SK-N-SH (cell line): ENCODE results near the gene DLEC1.

Experiments
- CTCF ChIP-seq: fragments of 200-600 bp; sonication (generic); IDR thresholded peaks from 2 replicates; pipeline ENCODE4 v1.6.1; 2017; ENCODE audit warnings: antibody characterized with exemption, mild to moderate bottlenecking, moderate library complexity
- EZH2phosphoT487 ChIP-seq: fragments of 200-600 bp; sonication (generic); IDR thresholded peaks from 2 replicates; pipeline ENCODE4 v1.6.1; 2017; ENCODE audit warnings: low read depth, mixed run types, mild to moderate bottlenecking, antibody characterized with exemption, moderate library complexity, borderline replicate concordance
- POLR2AphosphoS5 ChIP-seq: IDR thresholded peaks from 2 replicates; pipeline ENCODE4 v1.6.1; 2012; ENCODE audit warnings: low read depth, low read length
- RFX5 ChIP-seq: IDR thresholded peaks from 2 replicates; pipeline ENCODE4 v1.6.1; 2012; ENCODE audit warnings: mild to moderate bottlenecking, improper control_type of control experiment, low read length
- SIN3A ChIP-seq: IDR thresholded peaks from 2 replicates; pipeline ENCODE4 v1.6.1; 2012; ENCODE audit warnings: low read depth, mild to moderate bottlenecking, low read length, moderate library complexity, borderline replicate concordance
- TEAD4 ChIP-seq: IDR thresholded peaks from 2 replicates; pipeline ENCODE4 v1.4.0; 2012; ENCODE audit warnings: mild to moderate bottlenecking, borderline replicate concordance; ENCODE audit not compliant: insufficient read depth
- YY1 ChIP-seq: IDR thresholded peaks from 2 replicates; pipeline ENCODE4 v1.4.0; 2012; ENCODE audit warnings: low read depth, mild to moderate bottlenecking
- TF ChIP-seq, protein P1 (sequence below): IDR thresholded peaks from 2 replicates; pipeline ENCODE4 v1.4.0; 2012; ENCODE audit warnings: low read depth, borderline replicate concordance

DNA sequence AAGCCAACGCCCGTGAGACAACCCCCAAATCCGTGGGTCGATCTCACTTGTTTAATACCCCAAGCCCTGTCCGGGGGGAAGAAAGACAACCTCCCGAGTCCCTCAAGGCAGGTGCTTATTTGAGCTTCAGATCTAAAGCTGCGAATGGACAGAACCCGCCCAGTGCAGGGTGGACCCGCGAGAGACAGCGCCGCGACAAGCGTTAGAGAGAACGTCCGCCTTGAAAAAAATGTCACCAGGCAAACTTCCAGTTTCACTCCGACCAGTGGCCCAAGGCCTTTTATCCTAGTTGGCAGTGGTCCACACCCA is 125.6 kb downstream of the DLEC1 start:
- TF ChIP-seq CTCF (no peak), POLR2AphosphoS5 (no peak), RFX5 (no peak), TEAD4 (no peak), SIN3A (no peak), YY1 (no peak), EZH2phosphoT487 (no peak)
- TF ChIP-seq, protein P1, sequence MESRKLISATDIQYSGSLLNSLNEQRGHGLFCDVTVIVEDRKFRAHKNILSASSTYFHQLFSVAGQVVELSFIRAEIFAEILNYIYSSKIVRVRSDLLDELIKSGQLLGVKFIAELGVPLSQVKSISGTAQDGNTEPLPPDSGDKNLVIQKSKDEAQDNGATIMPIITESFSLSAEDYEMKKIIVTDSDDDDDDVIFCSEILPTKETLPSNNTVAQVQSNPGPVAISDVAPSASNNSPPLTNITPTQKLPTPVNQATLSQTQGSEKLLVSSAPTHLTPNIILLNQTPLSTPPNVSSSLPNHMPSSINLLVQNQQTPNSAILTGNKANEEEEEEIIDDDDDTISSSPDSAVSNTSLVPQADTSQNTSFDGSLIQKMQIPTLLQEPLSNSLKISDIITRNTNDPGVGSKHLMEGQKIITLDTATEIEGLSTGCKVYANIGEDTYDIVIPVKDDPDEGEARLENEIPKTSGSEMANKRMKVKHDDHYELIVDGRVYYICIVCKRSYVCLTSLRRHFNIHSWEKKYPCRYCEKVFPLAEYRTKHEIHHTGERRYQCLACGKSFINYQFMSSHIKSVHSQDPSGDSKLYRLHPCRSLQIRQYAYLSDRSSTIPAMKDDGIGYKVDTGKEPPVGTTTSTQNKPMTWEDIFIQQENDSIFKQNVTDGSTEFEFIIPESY: no peak
